H1 (cell line): ENCODE results near the gene CD53. TPM values are rescaled to one million over a fixed set of nuclear protein-coding genes. Genes with fewer than 3 reads are reported as not detected.

ENCODE experiments used
- CTCF ChIA-PET: fragments of 300-600 bp; sonication (Branson Sonifier 250); formaldehyde crosslinking; loops from one replicate; lab custom pipeline; 2021; ENCODE audit not compliant: partially characterized antibody; lab: Charles Lee
- POLR2A ChIA-PET: fragments of 300-600 bp; sonication (Branson Sonifier 250); formaldehyde crosslinking; loops from one replicate; lab custom pipeline; 2021; ENCODE audit warnings: inconsistent platforms; ENCODE audit not compliant: partially characterized antibody; lab: Charles Lee
- DNase-seq, 2 experiments: peaks; one replicate each; pipeline versions ENCODE4 v3.0.0 to v3.0.0-alpha.2; 2010 to 2022; ENCODE audit warnings: low spot score in 2 of 2, low read depth in 1 of 2, mixed read lengths in 1 of 2
- FAIRE-seq: peaks from 2 replicates; lab custom pipeline; 2011; peaks lifted over from hg19 to GRCh38; lab: Jason Lieb, UNC
- H2AFZ ChIP-seq: 2 replicates; pipeline ENCODE4 v1.8.1; 2012; ENCODE audit warnings: low read length, inconsistent platforms
- H2AK5ac ChIP-seq: 2 replicates; pipeline ENCODE4 v1.6.1; 2013; ENCODE audit warnings: low read depth, low read length
- H2BK120ac ChIP-seq: replicated peaks from 2 replicates; pipeline ENCODE3; 2013; ENCODE audit warnings: low read depth, low read length, inconsistent platforms
- H2BK12ac ChIP-seq: 2 replicates; pipeline ENCODE4 v1.6.1; 2013; ENCODE audit warnings: low read depth, low read length
- H2BK15ac ChIP-seq: 2 replicates; pipeline ENCODE4 v1.6.1; 2013; ENCODE audit warnings: low read length
- H2BK20ac ChIP-seq: 2 replicates; pipeline ENCODE4 v1.6.1; 2013; ENCODE audit warnings: low read length
- H2BK5ac ChIP-seq: 2 replicates; pipeline ENCODE4 v1.6.1; 2013; ENCODE audit warnings: low read depth, low read length
- H3K14ac ChIP-seq: 2 replicates; pipeline ENCODE4 v1.6.1; 2013; ENCODE audit warnings: inconsistent platforms; ENCODE audit not compliant: insufficient read length
- H3K18ac ChIP-seq: 2 replicates; pipeline ENCODE4 v1.6.1; 2013; ENCODE audit warnings: low read length; ENCODE audit errors: extremely low read depth
- H3K23ac ChIP-seq: 2 replicates; pipeline ENCODE4 v1.6.1; 2013; ENCODE audit warnings: inconsistent platforms; ENCODE audit not compliant: insufficient read length
- H3K23me2 ChIP-seq: 2 replicates; pipeline ENCODE4 v1.6.1; 2013; ENCODE audit warnings: low read depth, low read length
- H3K27ac ChIP-seq: 2 replicates; pipeline ENCODE4 v1.6.1; 2011; ENCODE audit warnings: low read depth, low read length, inconsistent platforms
- H3K27me3 ChIP-seq, 4 experiments: replicated peaks in 1 of 4; 1 replicate in 1 of 4; 2 replicates in 3 of 4; pipeline versions ENCODE4 v1.6.1 to v1.8.1; 2011 to 2013; ENCODE audit warnings: low read length in 3 of 4, mild to moderate bottlenecking in 3 of 4, inconsistent platforms in 2 of 4, mixed read lengths in 2 of 4, moderate library complexity in 1 of 4; ENCODE audit not compliant: control insufficient read depth in 3 of 4, insufficient read depth in 3 of 4; ENCODE audit errors: extremely low read depth in 1 of 4
- H3K36me3 ChIP-seq, 4 experiments: 2 replicates each; pipeline versions ENCODE4 v1.6.1 to v1.8.1; 2011 to 2013; ENCODE audit warnings: mild to moderate bottlenecking in 4 of 4, low read length in 3 of 4, moderate library complexity in 2 of 4, control low read depth in 1 of 4, inconsistent platforms in 1 of 4; ENCODE audit not compliant: insufficient read depth in 4 of 4, control insufficient read depth in 2 of 4
- H3K4ac ChIP-seq: replicated peaks from 2 replicates; pipeline ENCODE3; 2013; ENCODE audit warnings: low read length, low read depth, mixed read lengths, inconsistent platforms; ENCODE audit not compliant: insufficient read length
- H3K4me1 ChIP-seq, 4 experiments: replicated peaks in 1 of 4; 1 replicate in 1 of 4; 2 replicates in 3 of 4; pipeline versions ENCODE4 v1.6.1 to v1.8.1; 2011 to 2013; ENCODE audit warnings: low read length in 3 of 4, inconsistent platforms in 2 of 4, mixed read lengths in 1 of 4; ENCODE audit not compliant: insufficient read depth in 4 of 4, control insufficient read depth in 3 of 4
- H3K4me2 ChIP-seq, 2 experiments: 2 replicates each; pipeline versions ENCODE4 v1.6.1 to v1.8.1; 2011 to 2013; ENCODE audit warnings: low read depth in 2 of 2, low read length in 2 of 2, control low read depth in 1 of 2, inconsistent platforms in 1 of 2, mild to moderate bottlenecking in 1 of 2; ENCODE audit not compliant: insufficient read depth in 1 of 2
- H3K4me3 ChIP-seq, 4 experiments: fragments of 200-600, 300-600 bp in 1 of 4; sonication (generic), shearing (Covaris generic), sonication (Bioruptor Twin) in 1 of 4; 2 replicates each; pipeline versions ENCODE4 v1.5.1 to v1.8.1; 2011 to 2016; ENCODE audit warnings: low read length in 4 of 4, low read depth in 3 of 4, control low read depth in 2 of 4, inconsistent platforms in 2 of 4, mild to moderate bottlenecking in 2 of 4, mixed read lengths in 1 of 4, moderate library complexity in 1 of 4; ENCODE audit not compliant: insufficient read depth in 2 of 4; ENCODE audit errors: extremely low read depth in 1 of 4
- H3K56ac ChIP-seq: replicated peaks from 2 replicates; pipeline ENCODE3; 2013; ENCODE audit warnings: low read depth, mild to moderate bottlenecking, mixed read lengths, low read length, inconsistent platforms; ENCODE audit not compliant: insufficient read length
- H3K79me1 ChIP-seq: 2 replicates; pipeline ENCODE4 v1.6.1; 2013; ENCODE audit warnings: low read depth, low read length, control low read depth
- H3K79me2 ChIP-seq, 2 experiments: 2 replicates each; pipeline versions ENCODE4 v1.6.1 to v1.8.1; 2012 to 2013; ENCODE audit warnings: low read length in 2 of 2, mild to moderate bottlenecking in 2 of 2, inconsistent platforms in 1 of 2; ENCODE audit not compliant: insufficient read depth in 2 of 2, control insufficient read depth in 1 of 2
- H3K9ac ChIP-seq, 4 experiments: replicated peaks in 1 of 4; 1 replicate in 1 of 4; 2 replicates in 3 of 4; pipeline versions ENCODE4 v1.6.1 to v1.8.1; 2011 to 2013; ENCODE audit warnings: low read depth in 3 of 4, low read length in 3 of 4, control low read depth in 2 of 4, mild to moderate bottlenecking in 2 of 4, moderate library complexity in 2 of 4, inconsistent platforms in 1 of 4; ENCODE audit errors: extremely low read depth in 1 of 4
- H3K9me3 ChIP-seq, 2 experiments: 2 replicates each; pipeline versions ENCODE4 v1.6.1 to v1.8.1; 2012 to 2013; ENCODE audit warnings: mild to moderate bottlenecking in 2 of 2, moderate library complexity in 2 of 2, control low read depth in 1 of 2, inconsistent platforms in 1 of 2, low read depth in 1 of 2, low read length in 1 of 2, mixed read lengths in 1 of 2; ENCODE audit not compliant: insufficient read depth in 2 of 2
- H4K20me1 ChIP-seq, 2 experiments: replicated peaks in 1 of 2; 2 replicates each; pipeline versions ENCODE3 to v1.8.1; 2011 to 2013; ENCODE audit warnings: inconsistent platforms in 2 of 2, low read length in 2 of 2, mild to moderate bottlenecking in 1 of 2; ENCODE audit not compliant: insufficient read depth in 2 of 2, control insufficient read depth in 1 of 2
- H4K5ac ChIP-seq: 2 replicates; pipeline ENCODE4 v1.6.1; 2013; ENCODE audit warnings: low read length, low read depth, mixed read lengths, inconsistent platforms; ENCODE audit not compliant: insufficient read length
- H4K8ac ChIP-seq: 2 replicates; pipeline ENCODE4 v1.8.0; 2013; ENCODE audit warnings: mild to moderate bottlenecking, moderate library complexity, low read length, inconsistent platforms; ENCODE audit not compliant: insufficient read depth; ENCODE audit errors: extremely low read depth
- H4K91ac ChIP-seq: replicated peaks from 2 replicates; pipeline ENCODE3; 2013; ENCODE audit warnings: low read length, mixed read lengths, inconsistent platforms; ENCODE audit not compliant: insufficient read length
- FOSL1 ChIP-seq: IDR thresholded peaks from 2 replicates; pipeline ENCODE4 v1.6.1; 2011; ENCODE audit warnings: mild to moderate bottlenecking, low read depth, low read length, moderate library complexity; ENCODE audit not compliant: insufficient read depth
- MAFK ChIP-seq: IDR thresholded peaks from 2 replicates; pipeline ENCODE4 v1.6.1; 2012; ENCODE audit warnings: low read depth, mild to moderate bottlenecking, improper control_type of control experiment, low read length
- NRF1 ChIP-seq: IDR thresholded peaks from 2 replicates; pipeline ENCODE4 v1.6.1; 2011; ENCODE audit warnings: mild to moderate bottlenecking, low read depth, low read length, improper control_type of control experiment
- RBBP5 ChIP-seq: IDR thresholded peaks from 2 replicates; pipeline ENCODE4 v1.7.1; 2012; ENCODE audit warnings: low read depth, mild to moderate bottlenecking, inconsistent platforms, low read length, moderate library complexity, borderline replicate concordance
- SP2 ChIP-seq: IDR thresholded peaks from 2 replicates; pipeline ENCODE4 v1.6.1; 2012; ENCODE audit warnings: mild to moderate bottlenecking, low read length, inconsistent platforms
- SUZ12 ChIP-seq: fragments of 200-600 bp; sonication (generic); IDR thresholded peaks from 2 replicates; pipeline ENCODE4 v1.6.1; 2012; ENCODE audit warnings: mild to moderate bottlenecking, inconsistent platforms, low read length, moderate library complexity, mixed read lengths
- TEAD4 ChIP-seq: IDR thresholded peaks from 2 replicates; pipeline ENCODE4 v1.6.1; 2012; ENCODE audit warnings: low read depth, low read length, inconsistent platforms, mixed read lengths
- ZNF274 ChIP-seq: IDR thresholded peaks from 2 replicates; pipeline ENCODE4 v1.7.0; 2012; ENCODE audit warnings: low read length, borderline replicate concordance; ENCODE audit errors: extremely low read depth
- WGBS, 2 experiments: shearing (Covaris generic) in 1 of 2; methylation state at CpG; one replicate each; pipeline versions ENCODE4 v1.1.6 to v1.1.7; 2013 to 2015; ENCODE audit warnings: low lambda C conversion rate in 2 of 2, mixed read lengths in 2 of 2, inconsistent platforms in 1 of 2, low coverage in 1 of 2, missing lambda C conversion rate in 1 of 2; ENCODE audit not compliant: insufficient replicate concordance in 2 of 2, insufficient coverage in 1 of 2, insufficient read length in 1 of 2; ENCODE audit errors: extremely low coverage in 1 of 2, missing lambda C conversion rate in 1 of 2; 5-methylcytosine and 5-hydroxymethylcytosine counted together
- polyA plus RNA-seq, 7 experiments: library from polyadenylated mRNA; depleted of rRNA in 3 of 7; stranded (reverse) in 5 of 7; unstranded in 2 of 7; fragments of >200 nt in 5 of 7; fragments of 200-250 nt in 2 of 7; gene quantifications; 1 replicate in 5 of 7; 2 replicates in 1 of 7; 4 replicates in 1 of 7; pipeline versions ENCODE4 v1.2.1 to v1.2.3, GENCODE V29; 2011 to 2013; ENCODE audit warnings: missing spikeins in 2 of 7, mixed read lengths in 2 of 7
- total RNA-seq: library from RNA; stranded (reverse); fragmentation: NEBNext Ultra II Directional; extraction: Animal tissue kit (Norgen Biotek cat#: 25700); gene quantifications from 2 replicates; pipeline ENCODE4 v1.2.1, GENCODE V29; 2021

The CD53 gene
- total and polyA plus RNA-seq, 2 of the 8 experiments (the other 6 are each of a cell fraction or from before 2014, with no cell fraction given), result 0.56 to 1.0 TPM

- Histone ChIP-seq H3K23ac (no peak overlapping the region), H3K27ac (no peak overlapping the region), H4K5ac (no peak overlapping the region), H3K23me2 (no peaks in the 10 kb centered on the region), H2BK120ac (no peak overlapping the region), H2AK5ac (no peak overlapping the region), H3K9ac (no peak overlapping the region), H4K91ac (no peak overlapping the region), H2BK5ac (no peak overlapping the region), H3K9me3 (peaks cover 4 to 36% of the 10 kb centered on the region in 2 experiments; a peak in 3 of 4 replicates), H3K79me1 (no peaks in the 10 kb centered on the region), H3K36me3 (no peaks in the 10 kb centered on the region), H3K79me2 (no peaks in the 10 kb centered on the region), H3K4me2 (no peak overlapping the region), H2AFZ (no peak overlapping the region), H3K4me1 (no peaks in the 10 kb centered on the region), H3K4me3 (no peak overlapping the region), H4K8ac (no peak overlapping the region), H2BK15ac (no peak overlapping the region), H4K20me1 (no peaks in the 10 kb centered on the region), H3K56ac (no peak overlapping the region), H2BK20ac (no peak overlapping the region), H3K18ac (no peak overlapping the region), H3K14ac (no peak overlapping the region), H2BK12ac (no peak overlapping the region), H3K27me3 (no peaks in the 10 kb centered on the region), H3K4ac (no peak overlapping the region)
- ChIA-PET CTCF (interaction anchor here (0.7 kb wide), 1 partner anchor 209 kb away, joined by 3 read pairs; no protein-coding TSS in a partner anchor), POLR2A (no interaction called here)
- no peak for FAIRE-seq
- WGBS, 2 experiments, result 81% methylated on average over 2 of the region's 2 CpGs; no CpG with 5 or more reads in 1 of the 2 experiments
- DNase-seq, result no peak
- TF ChIP-seq SP2, result no peak
- TF ChIP-seq ZNF274, result no peak
- TF ChIP-seq FOSL1, result no peak
- no peak for TF ChIP-seq TEAD4
- no peak for TF ChIP-seq SUZ12
- TF ChIP-seq MAFK, result no peak
- no peak for TF ChIP-seq RBBP5
- TF ChIP-seq NRF1, result no peak
Observed at GRCh38 chr1:110856410-110856809, 16.5 kb upstream of the CD53 start.
